Astrocyte (in vitro differentiated cells and primary cell): ENCODE data around the gene NSMF. TPM values are rescaled to one million over a fixed set of nuclear protein-coding genes. Genes with fewer than 3 reads are reported as not detected.
"Not testable (repeated sequence)": the region's sequence is repeated elsewhere in the genome, so short reads cannot be mapped to it uniquely, and the experiment has no call there.

ENCODE experiments used
- DNase-seq: peaks from one replicate; pipeline ENCODE4 v3.0.0-alpha.2; 2010; ENCODE audit warnings: low read depth
- FAIRE-seq: peaks from 2 replicates; lab custom pipeline; 2011; peaks lifted over from hg19 to GRCh38; lab: Jason Lieb, UNC
- H2AFZ ChIP-seq: 2 replicates; pipeline ENCODE4 v1.6.0; 2012; ENCODE audit warnings: low read depth, low read length, inconsistent platforms
- H3K27ac ChIP-seq: 2 replicates; pipeline ENCODE4 v1.5.1; 2011; ENCODE audit warnings: low read depth, low read length, inconsistent platforms
- H3K27me3 ChIP-seq: 2 replicates; pipeline ENCODE4 v1.6.0; 2011; ENCODE audit warnings: low read length, inconsistent platforms; ENCODE audit not compliant: insufficient read depth
- H3K36me3 ChIP-seq: 2 replicates; pipeline ENCODE4 v1.5.1; 2011; ENCODE audit warnings: low read length, inconsistent platforms; ENCODE audit not compliant: insufficient read depth
- H3K4me1 ChIP-seq: 2 replicates; pipeline ENCODE4 v1.5.1; 2011; ENCODE audit warnings: low read length, inconsistent platforms; ENCODE audit not compliant: insufficient read depth
- H3K4me2 ChIP-seq: 2 replicates; pipeline ENCODE4 v1.6.0; 2012; ENCODE audit warnings: low read length, inconsistent platforms
- H3K4me3 ChIP-seq: 2 replicates; pipeline ENCODE4 v1.5.1; 2011; ENCODE audit warnings: low read depth, mild to moderate bottlenecking, low read length, inconsistent platforms; ENCODE audit not compliant: insufficient read depth
- H3K79me2 ChIP-seq: 2 replicates; pipeline ENCODE4 v1.6.0; 2012; ENCODE audit warnings: mild to moderate bottlenecking, low read length, inconsistent platforms; ENCODE audit not compliant: insufficient read depth
- H3K9ac ChIP-seq: 2 replicates; pipeline ENCODE4 v1.6.0; 2012; ENCODE audit warnings: mild to moderate bottlenecking, low read length, inconsistent platforms
- H3K9me3 ChIP-seq: 2 replicates; pipeline ENCODE4 v1.5.1; 2012; ENCODE audit warnings: low read depth, mild to moderate bottlenecking, low read length, inconsistent platforms; ENCODE audit not compliant: insufficient read depth
- H4K20me1 ChIP-seq: 2 replicates; pipeline ENCODE4 v1.6.0; 2012; ENCODE audit warnings: low read length, inconsistent platforms; ENCODE audit not compliant: insufficient read depth
- H3K27ac Mint-ChIP-seq: one replicate; pipeline ENCODE4 v1.8.0; 2021; ENCODE audit warnings: mild to moderate bottlenecking, mixed read lengths; ENCODE audit not compliant: unreplicated experiment
- H3K27me3 Mint-ChIP-seq: one replicate; pipeline ENCODE4 v1.8.0; 2021; ENCODE audit warnings: low read depth, mixed read lengths; ENCODE audit not compliant: unreplicated experiment
- H3K36me3 Mint-ChIP-seq: one replicate; pipeline ENCODE4 v1.8.0; 2021; ENCODE audit warnings: low read depth, mixed read lengths; ENCODE audit not compliant: unreplicated experiment
- H3K4me1 Mint-ChIP-seq: one replicate; pipeline ENCODE4 v1.8.0; 2021; ENCODE audit warnings: low read depth, mixed read lengths; ENCODE audit not compliant: unreplicated experiment
- H3K4me3 Mint-ChIP-seq: one replicate; pipeline ENCODE4 v1.8.0; 2021; ENCODE audit warnings: mild to moderate bottlenecking, moderate library complexity, mixed read lengths; ENCODE audit not compliant: unreplicated experiment
- H3K9me3 Mint-ChIP-seq: one replicate; pipeline ENCODE4 v1.8.0; 2021; ENCODE audit warnings: mild to moderate bottlenecking, mixed read lengths; ENCODE audit not compliant: unreplicated experiment
- CTCF ChIP-seq: IDR thresholded peaks from 2 replicates; pipeline ENCODE4 v1.5.1; 2011; ENCODE audit warnings: low read depth, mild to moderate bottlenecking, inconsistent platforms, low read length, moderate library complexity; ENCODE audit not compliant: insufficient read depth
- EZH2 ChIP-seq: IDR thresholded peaks from 2 replicates; pipeline ENCODE4 v1.6.1; 2012; ENCODE audit warnings: mild to moderate bottlenecking, low read length, inconsistent platforms; ENCODE audit not compliant: insufficient read depth
- total RNA-seq: library from RNA; stranded (reverse); gene quantifications from 2 replicates; pipeline ENCODE4 v1.2.1, GENCODE V29; 2021

Gene NSMF
- total RNA-seq, 1 donor from 2014 or later = 50.5 TPM

DNA sequence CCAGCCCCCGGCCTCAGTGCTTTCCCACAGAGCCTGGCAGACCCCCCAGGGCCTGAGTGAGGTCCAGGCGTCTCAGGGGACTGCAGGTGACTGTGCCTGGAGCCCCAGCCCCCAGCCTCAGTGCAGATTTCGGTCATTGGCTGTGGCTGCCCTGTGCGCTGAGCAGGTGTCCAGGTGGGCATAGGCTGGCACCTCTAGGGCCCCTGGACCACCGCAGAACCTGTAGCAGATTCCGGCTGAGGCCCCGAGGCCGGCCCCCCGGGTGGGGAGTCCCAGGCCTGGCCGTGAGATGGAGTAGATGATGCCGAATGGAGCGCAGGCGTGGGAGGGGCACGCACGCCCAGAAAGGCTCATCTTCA lies 48.3 kb downstream of the NSMF start:
- peaks cover 12% of the 10 kb centered on the region for H3K4me1 Mint-ChIP-seq

GRCh38 chr9:137410236-137410890 lies 48.8 kb downstream of the NSMF start:
- FAIRE-seq, H3K4me3 ChIP-seq, H3K9me3 Mint-ChIP-seq, H3K9ac ChIP-seq, H3K27me3 Mint-ChIP-seq, H3K79me2 ChIP-seq, DNase-seq, H3K36me3 ChIP-seq, H3K27ac ChIP-seq, H2AFZ ChIP-seq, H3K36me3 Mint-ChIP-seq, H3K4me3 Mint-ChIP-seq, H3K27me3 ChIP-seq, H3K9me3 ChIP-seq, H3K27ac Mint-ChIP-seq: not testable (repeated sequence)
- Histone ChIP-seq H4K20me1 (peaks cover 20% of the 10 kb centered on the region), H3K4me1 (peaks cover 32% of the 10 kb centered on the region), H3K4me2 (peak overlapping the region; percentile 76)
- peaks cover 12% of the 10 kb centered on the region for H3K4me1 Mint-ChIP-seq

More for the DNA sequence above, 48.3 kb downstream of the NSMF start:
- Mint-ChIP-seq H3K9me3 (no peaks in the 10 kb centered on the region), H3K27me3 (no peaks in the 10 kb centered on the region), H3K36me3 (no peaks in the 10 kb centered on the region), H3K4me3 (no peak overlapping the region), H3K27ac (no peak overlapping the region)
- TF ChIP-seq CTCF = no peak
- H3K27ac ChIP-seq = no peak overlapping the region
- no peak overlapping the region for H3K9ac ChIP-seq
- no peak overlapping the region for H2AFZ ChIP-seq
- DNase-seq = no peak
- no peaks in the 10 kb centered on the region for H3K79me2 ChIP-seq
- FAIRE-seq = no peak
- no peaks in the 10 kb centered on the region for H3K36me3 ChIP-seq
- H3K9me3 ChIP-seq = no peaks in the 10 kb centered on the region
- H3K4me3 ChIP-seq = no peak overlapping the region
- peak overlapping the region; percentile 76 for H3K4me2 ChIP-seq
- H3K27me3 ChIP-seq = no peaks in the 10 kb centered on the region
- H3K4me1 ChIP-seq = peaks cover 32% of the 10 kb centered on the region
- H4K20me1 ChIP-seq = peaks cover 17% of the 10 kb centered on the region

- H4K20me1 ChIP-seq = peaks cover 24% of the 10 kb centered on the region
- H3K4me3 ChIP-seq = no peak overlapping the region
- Mint-ChIP-seq H3K4me3 (no peak overlapping the region), H3K36me3 (no peaks in the 10 kb centered on the region), H3K9me3 (no peaks in the 10 kb centered on the region), H3K27ac (peak overlapping the region; percentile 34), H3K4me1 (peaks cover 12% of the 10 kb centered on the region), H3K27me3 (no peaks in the 10 kb centered on the region)
- no peak overlapping the region for H3K4me2 ChIP-seq
- H3K36me3 ChIP-seq = no peaks in the 10 kb centered on the region
- H3K27me3 ChIP-seq = no peaks in the 10 kb centered on the region
- H3K79me2 ChIP-seq = no peaks in the 10 kb centered on the region
- DNase-seq = no peak
- no peak overlapping the region for H2AFZ ChIP-seq
- TF ChIP-seq EZH2 (no peak), CTCF (no peak)
- H3K9me3 ChIP-seq = no peaks in the 10 kb centered on the region
- no peak overlapping the region for H3K9ac ChIP-seq
- no peak for FAIRE-seq
- no peak overlapping the region for H3K27ac ChIP-seq
- H3K4me1 ChIP-seq = peaks cover 32% of the 10 kb centered on the region
Measured at GRCh38 chr9:137409515-137409914, 49.6 kb downstream of the NSMF start.
